DND-41 (cell line): Measurements from ENCODE around the gene AFF1.

Source experiments
- ATAC-seq: fragments of 200-7000 bp; cut with Tn5 transposase; 3 replicates; pipeline ENCODE4 v1.9.1; 2021; ENCODE audit warnings: low read depth; ENCODE audit not compliant: insufficient read depth
- DNase-seq: peaks from one replicate; pipeline ENCODE4 v3.0.0-alpha.2; 2020
- H2AFZ ChIP-seq: 2 replicates; pipeline ENCODE4 v1.6.0; 2012; ENCODE audit warnings: low read depth, low read length
- H3K27ac ChIP-seq: 2 replicates; pipeline ENCODE4 v1.5.1; 2012; ENCODE audit warnings: low read length, inconsistent platforms
- H3K27me3 ChIP-seq: fragments of 200-600 bp; sonication (generic); 2 replicates; pipeline ENCODE4 v1.6.0; 2012; ENCODE audit warnings: low read length, mild to moderate bottlenecking, inconsistent platforms; ENCODE audit not compliant: insufficient read depth, poor library complexity
- H3K36me3 ChIP-seq: 2 replicates; pipeline ENCODE4 v1.5.1; 2012; ENCODE audit warnings: low read length, inconsistent platforms; ENCODE audit not compliant: insufficient read depth
- H3K4me1 ChIP-seq: 2 replicates; pipeline ENCODE4 v1.5.1; 2012; ENCODE audit warnings: mild to moderate bottlenecking, low read length; ENCODE audit not compliant: insufficient read depth
- H3K4me2 ChIP-seq: 2 replicates; pipeline ENCODE4 v1.6.0; 2012; ENCODE audit warnings: mild to moderate bottlenecking, moderate library complexity, low read length, inconsistent platforms; ENCODE audit not compliant: insufficient read depth
- H3K4me3 ChIP-seq, 2 experiments: fragments of 200-600 bp in 1 of 2; shearing (Covaris generic) in 1 of 2; 2 replicates each; pipeline ENCODE4 v1.5.1; 2012 to 2016; ENCODE audit warnings: inconsistent platforms in 2 of 2, low read length in 2 of 2, mild to moderate bottlenecking in 2 of 2, low read depth in 1 of 2, moderate library complexity in 1 of 2
- H3K79me2 ChIP-seq: 2 replicates; pipeline ENCODE4 v1.6.0; 2012; ENCODE audit warnings: low read length, inconsistent platforms; ENCODE audit not compliant: insufficient read depth
- H3K9ac ChIP-seq: 2 replicates; pipeline ENCODE4 v1.6.0; 2012; ENCODE audit warnings: low read depth, mild to moderate bottlenecking, inconsistent platforms, low read length, moderate library complexity
- H3K9me3 ChIP-seq: 2 replicates; pipeline ENCODE4 v1.5.1; 2012; ENCODE audit warnings: low read length, moderate library complexity, mild to moderate bottlenecking, inconsistent platforms; ENCODE audit not compliant: insufficient read depth, severe bottlenecking
- H4K20me1 ChIP-seq: 2 replicates; pipeline ENCODE4 v1.6.0; 2012; ENCODE audit warnings: low read length; ENCODE audit not compliant: insufficient read depth
- EZH2 ChIP-seq: IDR thresholded peaks from 3 replicates; pipeline ENCODE4 v1.6.1; 2012; ENCODE audit warnings: borderline replicate concordance, low read depth, mild to moderate bottlenecking, moderate library complexity, low read length, inconsistent platforms; ENCODE audit not compliant: severe bottlenecking
- TF ChIP-seq, protein P1 (sequence below): IDR thresholded peaks from 2 replicates; pipeline ENCODE4 v1.5.1; 2012; ENCODE audit warnings: borderline replicate concordance, low read length, moderate library complexity, mild to moderate bottlenecking; ENCODE audit not compliant: poor library complexity, severe bottlenecking; ENCODE audit errors: extremely low read depth

The AFF1 gene

DNA sequence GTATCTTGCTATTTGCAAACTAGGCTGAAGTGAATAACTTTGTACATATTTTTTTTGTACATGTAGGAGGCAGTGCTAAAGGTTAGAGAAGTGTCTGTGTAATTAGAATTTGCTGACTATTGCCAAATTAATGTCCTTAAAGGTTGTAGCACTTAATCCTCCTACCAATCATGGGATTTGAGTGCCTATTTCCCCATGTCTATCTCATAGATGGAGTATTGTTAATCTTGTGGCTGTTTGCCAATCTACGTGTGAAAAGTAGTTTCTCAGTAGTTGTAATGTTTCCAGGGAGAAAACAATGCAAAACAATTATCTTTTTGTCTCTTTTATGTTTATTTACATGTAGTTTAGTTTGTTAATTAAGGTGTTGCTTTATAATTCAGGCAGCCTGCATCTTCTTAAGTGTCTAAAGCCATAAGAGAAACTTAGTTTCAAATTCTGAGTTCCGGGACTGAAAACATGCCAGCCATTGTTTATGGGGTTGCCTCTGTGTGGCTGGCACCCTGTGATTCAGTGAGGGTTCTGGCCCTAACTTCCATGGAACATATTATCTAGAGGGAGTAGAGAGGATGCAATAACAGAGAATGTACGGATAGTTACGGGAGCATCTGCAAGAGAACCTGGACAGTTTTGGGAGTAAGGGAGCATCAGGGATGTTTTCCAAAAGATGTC, 143.2 kb downstream of the AFF1 start:
- peaks cover 96% of the 10 kb centered on the region for H3K79me2 ChIP-seq

GRCh38 chr4:87078987-87079486, 144.2 kb downstream of the AFF1 start:
- no peak overlapping the region for H3K4me2 ChIP-seq
- no peak overlapping the region for H2AFZ ChIP-seq
- no peaks in the 10 kb centered on the region for H3K9me3 ChIP-seq
- H3K9ac ChIP-seq = no peak overlapping the region
- TF ChIP-seq, protein P1, sequence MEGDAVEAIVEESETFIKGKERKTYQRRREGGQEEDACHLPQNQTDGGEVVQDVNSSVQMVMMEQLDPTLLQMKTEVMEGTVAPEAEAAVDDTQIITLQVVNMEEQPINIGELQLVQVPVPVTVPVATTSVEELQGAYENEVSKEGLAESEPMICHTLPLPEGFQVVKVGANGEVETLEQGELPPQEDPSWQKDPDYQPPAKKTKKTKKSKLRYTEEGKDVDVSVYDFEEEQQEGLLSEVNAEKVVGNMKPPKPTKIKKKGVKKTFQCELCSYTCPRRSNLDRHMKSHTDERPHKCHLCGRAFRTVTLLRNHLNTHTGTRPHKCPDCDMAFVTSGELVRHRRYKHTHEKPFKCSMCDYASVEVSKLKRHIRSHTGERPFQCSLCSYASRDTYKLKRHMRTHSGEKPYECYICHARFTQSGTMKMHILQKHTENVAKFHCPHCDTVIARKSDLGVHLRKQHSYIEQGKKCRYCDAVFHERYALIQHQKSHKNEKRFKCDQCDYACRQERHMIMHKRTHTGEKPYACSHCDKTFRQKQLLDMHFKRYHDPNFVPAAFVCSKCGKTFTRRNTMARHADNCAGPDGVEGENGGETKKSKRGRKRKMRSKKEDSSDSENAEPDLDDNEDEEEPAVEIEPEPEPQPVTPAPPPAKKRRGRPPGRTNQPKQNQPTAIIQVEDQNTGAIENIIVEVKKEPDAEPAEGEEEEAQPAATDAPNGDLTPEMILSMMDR = no peak
- TF ChIP-seq EZH2 = no peak
- H3K4me3 ChIP-seq = no peak overlapping the region
- DNase-seq (no peak), ATAC-seq (no peak)
- no peaks in the 10 kb centered on the region for H3K27me3 ChIP-seq
- H4K20me1 ChIP-seq = peaks cover 19% of the 10 kb centered on the region
- H3K4me1 ChIP-seq = peaks cover 19% of the 10 kb centered on the region
- H3K36me3 ChIP-seq = peaks cover 13% of the 10 kb centered on the region
- H3K27ac ChIP-seq = no peak overlapping the region
- H3K79me2 ChIP-seq = peaks cover 95% of the 10 kb centered on the region

More for the DNA sequence above, 143.2 kb downstream of the AFF1 start:
- Histone ChIP-seq H3K36me3 (peaks cover 9% of the 10 kb centered on the region; the same call in 1 of the 2 replicates), H3K4me3 (no peak overlapping the region), H2AFZ (no peak overlapping the region), H3K9ac (no peak overlapping the region), H3K27me3 (no peaks in the 10 kb centered on the region), H3K9me3 (no peaks in the 10 kb centered on the region), H4K20me1 (peaks cover 19% of the 10 kb centered on the region), H3K4me1 (peaks cover 29% of the 10 kb centered on the region), H3K4me2 (no peak overlapping the region), H3K27ac (no peak overlapping the region)
- DNase-seq (no peak), ATAC-seq (no peak)
- TF ChIP-seq, protein P1 = no peak
- no peak for TF ChIP-seq EZH2

DNA sequence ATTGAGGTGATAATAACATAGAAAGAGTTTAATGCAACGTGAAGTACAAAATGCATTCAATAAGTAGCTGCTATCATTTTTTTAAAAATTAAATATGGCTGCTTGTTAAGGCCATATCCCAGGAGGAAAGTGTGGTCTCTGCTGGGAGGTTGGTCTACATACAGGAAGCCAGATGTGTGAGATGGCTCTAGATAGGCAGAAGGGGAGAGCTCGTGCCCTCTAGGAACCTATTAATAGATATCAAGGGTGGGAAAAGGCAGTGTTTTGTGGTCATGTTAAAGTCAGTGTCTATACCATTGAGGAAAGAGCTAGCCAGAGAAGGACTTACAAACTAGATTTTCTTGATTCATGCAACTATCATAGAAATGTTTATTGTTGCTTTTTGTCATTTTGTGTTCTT, 145.2 kb downstream of the AFF1 start:
- no peaks in the 10 kb centered on the region for H3K27me3 ChIP-seq
- H3K79me2 ChIP-seq = peaks cover 88% of the 10 kb centered on the region
- peaks cover 12% of the 10 kb centered on the region; the same call in 1 of the 2 replicates for H3K4me1 ChIP-seq
- no peak overlapping the region for H3K4me2 ChIP-seq
- no peak overlapping the region for H2AFZ ChIP-seq
- ATAC-seq (peak; percentile 85), DNase-seq (no peak)
- no peak overlapping the region for H3K4me3 ChIP-seq
- TF ChIP-seq, protein P1 = no peak
- no peak for TF ChIP-seq EZH2
- peaks cover 14% of the 10 kb centered on the region for H3K36me3 ChIP-seq
- no peaks in the 10 kb centered on the region for H3K9me3 ChIP-seq
- H4K20me1 ChIP-seq = peaks cover 14% of the 10 kb centered on the region
- no peak overlapping the region for H3K9ac ChIP-seq
- peak overlapping the region; percentile 11 for H3K27ac ChIP-seq
